ENCODE results near the gene PSMG1. TPM values are rescaled to one million over a fixed set of nuclear protein-coding genes. Genes with fewer than 3 reads are reported as not detected.

Gene PSMG1
- total RNA-seq, 2 experiments from 2014 or later, result 7.8 to 7.9 TPM

DNA sequence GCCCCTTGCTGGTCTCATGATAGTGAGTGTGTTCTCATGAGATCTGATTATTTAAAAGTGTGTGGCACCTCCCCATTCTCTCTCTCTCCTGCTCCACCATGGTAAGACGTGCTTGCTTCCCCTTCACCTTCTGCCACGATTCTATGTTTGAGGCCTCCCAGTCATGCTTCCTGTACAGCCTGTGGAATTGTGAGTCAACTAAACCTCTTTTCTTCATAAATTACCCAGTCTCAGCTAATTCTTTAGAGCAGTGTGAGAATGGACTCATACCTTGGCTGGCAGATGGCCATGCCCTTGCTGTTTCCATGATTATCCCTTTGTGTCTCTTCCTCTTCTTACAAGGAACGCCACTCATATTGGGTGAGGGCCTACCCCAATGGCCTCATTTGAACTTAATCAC, 40.3 kb downstream of the PSMG1 start:
- Mint-ChIP-seq H3K27me3 (peaks cover 4% of the 10 kb centered on the region), H3K9me3 (no peaks in the 10 kb centered on the region), H3K4me3 (no peak overlapping the region), H3K27ac (no peak overlapping the region), H3K36me3 (ENCODE audit: low read depth) (no peaks in the 10 kb centered on the region), H3K4me1 (ENCODE audit: low read depth) (no peaks in the 10 kb centered on the region)
- intact Hi-C loops (cut with DNase I, micrococcal nuclease), result no loop called here
- CTCF ChIA-PET, result no interaction called here
- H3K36me3 ChIP-seq (ENCODE audit: insufficient read depth, low read length), result no peaks in the 10 kb centered on the region
- H3K4me1 ChIP-seq (ENCODE audit: insufficient read depth, low read length), result no peaks in the 10 kb centered on the region
- POLR2A ChIA-PET, result no interaction called here
- no peak overlapping the region for H3K4me3 ChIP-seq (ENCODE audit: low read length)
- no peak overlapping the region for H3K27ac ChIP-seq (ENCODE audit: low read depth in 1 of 2, low read length in 2 of 2)
- no peaks in the 10 kb centered on the region for H3K9me3 ChIP-seq (ENCODE audit: control insufficient read depth in 1 of 2, insufficient read depth in 1 of 2, low read length in 2 of 2)
- TF ChIP-seq, protein P1, sequence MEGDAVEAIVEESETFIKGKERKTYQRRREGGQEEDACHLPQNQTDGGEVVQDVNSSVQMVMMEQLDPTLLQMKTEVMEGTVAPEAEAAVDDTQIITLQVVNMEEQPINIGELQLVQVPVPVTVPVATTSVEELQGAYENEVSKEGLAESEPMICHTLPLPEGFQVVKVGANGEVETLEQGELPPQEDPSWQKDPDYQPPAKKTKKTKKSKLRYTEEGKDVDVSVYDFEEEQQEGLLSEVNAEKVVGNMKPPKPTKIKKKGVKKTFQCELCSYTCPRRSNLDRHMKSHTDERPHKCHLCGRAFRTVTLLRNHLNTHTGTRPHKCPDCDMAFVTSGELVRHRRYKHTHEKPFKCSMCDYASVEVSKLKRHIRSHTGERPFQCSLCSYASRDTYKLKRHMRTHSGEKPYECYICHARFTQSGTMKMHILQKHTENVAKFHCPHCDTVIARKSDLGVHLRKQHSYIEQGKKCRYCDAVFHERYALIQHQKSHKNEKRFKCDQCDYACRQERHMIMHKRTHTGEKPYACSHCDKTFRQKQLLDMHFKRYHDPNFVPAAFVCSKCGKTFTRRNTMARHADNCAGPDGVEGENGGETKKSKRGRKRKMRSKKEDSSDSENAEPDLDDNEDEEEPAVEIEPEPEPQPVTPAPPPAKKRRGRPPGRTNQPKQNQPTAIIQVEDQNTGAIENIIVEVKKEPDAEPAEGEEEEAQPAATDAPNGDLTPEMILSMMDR (IDR thresholded peaks at IDR 0.05), result no peak
- no peak for ATAC-seq (ENCODE audit: poor library complexity)
- DNase-seq, result no peak
- peaks cover 0 to 2% of the 10 kb centered on the region in 2 experiments for H3K27me3 ChIP-seq (ENCODE audit: control insufficient read depth in 1 of 2, insufficient read depth in 2 of 2, low read length in 2 of 2)

DNA sequence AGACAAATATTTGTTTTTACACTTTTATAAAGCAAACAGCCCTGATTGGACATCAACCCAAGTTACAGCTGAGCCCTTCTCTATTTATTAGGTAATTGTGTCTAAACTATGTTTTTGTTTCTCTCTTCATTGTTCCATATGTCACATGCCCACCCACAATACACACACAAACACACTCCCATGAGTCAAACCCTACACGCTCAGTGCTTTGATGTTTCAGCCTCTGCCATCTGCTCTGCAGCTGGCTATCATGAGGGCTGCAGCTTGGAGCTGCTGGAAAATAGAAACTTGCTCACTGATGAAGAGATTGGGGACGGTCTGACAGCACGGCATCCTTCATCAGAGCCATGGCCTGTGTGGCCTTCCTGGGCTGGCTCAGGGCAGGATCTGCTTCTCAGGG, 41.7 kb downstream of the PSMG1 start:
- H3K36me3 Mint-ChIP-seq (ENCODE audit: low read depth), result no peaks in the 10 kb centered on the region
- DNase-seq, result no peak
- H3K27me3 ChIP-seq (ENCODE audit: control insufficient read depth in 1 of 2, insufficient read depth in 2 of 2, low read length in 2 of 2), result peaks cover 0 to 2% of the 10 kb centered on the region in 2 experiments
- ATAC-seq (ENCODE audit: poor library complexity), result no peak
- H3K27ac Mint-ChIP-seq, result no peak overlapping the region
- TF ChIP-seq, protein P1 (IDR thresholded peaks at IDR 0.05), result no peak
- no peak overlapping the region for H3K27ac ChIP-seq (ENCODE audit: low read depth in 1 of 2, low read length in 2 of 2)
- H3K4me3 ChIP-seq (ENCODE audit: low read length), result no peak overlapping the region
- no peaks in the 10 kb centered on the region for H3K4me1 Mint-ChIP-seq (ENCODE audit: low read depth)
- no peak overlapping the region for H3K4me3 Mint-ChIP-seq
- ChIA-PET POLR2A (no interaction called here), CTCF (no interaction called here)
- no peaks in the 10 kb centered on the region for H3K4me1 ChIP-seq (ENCODE audit: insufficient read depth, low read length)
- intact Hi-C loops (cut with DNase I, micrococcal nuclease), result no loop called here
- H3K9me3 ChIP-seq (ENCODE audit: control insufficient read depth in 1 of 2, insufficient read depth in 1 of 2, low read length in 2 of 2), result no peaks in the 10 kb centered on the region
- H3K9me3 Mint-ChIP-seq, result no peaks in the 10 kb centered on the region
- H3K27me3 Mint-ChIP-seq, result peaks cover 4% of the 10 kb centered on the region
- H3K36me3 ChIP-seq (ENCODE audit: insufficient read depth, low read length), result no peaks in the 10 kb centered on the region

DNA sequence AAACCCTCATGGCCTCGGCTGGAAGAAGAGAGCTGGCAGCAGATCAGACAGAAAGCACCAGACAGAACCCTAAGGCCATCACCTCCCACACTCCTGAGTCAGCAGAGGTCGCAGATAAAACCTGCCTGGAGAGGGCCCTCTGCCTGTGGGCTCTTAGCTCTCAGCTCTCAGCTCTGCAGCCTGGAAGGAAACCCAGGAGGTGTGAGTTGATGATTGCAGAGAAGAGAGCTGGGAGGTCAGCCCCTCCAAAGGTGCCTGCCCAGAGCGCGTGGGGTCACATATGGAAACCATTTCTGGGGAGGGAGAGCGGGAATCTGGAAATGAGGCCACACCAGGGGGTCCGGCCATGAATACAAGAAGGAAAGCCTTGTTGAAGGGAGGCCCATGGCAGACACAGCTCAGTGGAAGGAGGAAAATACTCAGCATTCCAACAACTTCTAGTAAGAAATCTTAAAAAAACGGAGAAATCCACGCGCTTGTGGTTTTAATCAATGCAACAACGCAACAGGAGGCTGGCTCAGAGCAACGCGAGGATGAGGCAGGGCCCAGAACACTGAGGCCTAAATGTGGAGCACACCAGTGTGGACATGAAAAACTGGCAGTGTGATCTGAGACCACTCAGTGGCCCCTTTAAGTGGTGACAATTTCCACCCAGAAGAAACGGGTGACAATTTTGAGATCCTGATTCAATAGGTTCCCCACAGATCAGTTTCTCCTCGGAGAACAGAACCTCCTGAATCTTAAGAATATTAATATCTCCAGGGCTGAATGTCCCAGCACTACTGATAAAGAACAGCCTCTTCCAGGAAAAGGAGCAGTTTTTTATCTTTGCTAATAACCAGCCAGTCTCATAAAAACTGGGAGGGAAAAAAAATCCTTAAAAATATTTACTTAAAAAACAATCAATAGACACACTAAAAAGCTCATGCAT, 45.7 kb downstream of the PSMG1 start:
- no peak for ATAC-seq (ENCODE audit: poor library complexity)
- intact Hi-C loops (cut with DNase I, micrococcal nuclease), result loop anchor here (1.0 to 5.0 kb wide), 3 partner anchors 403 to 920 kb away; no protein-coding TSS in a partner anchor
- H3K36me3 ChIP-seq (ENCODE audit: insufficient read depth, low read length), result no peaks in the 10 kb centered on the region
- H3K9me3 Mint-ChIP-seq, result no peaks in the 10 kb centered on the region
- H3K36me3 Mint-ChIP-seq (ENCODE audit: low read depth), result no peaks in the 10 kb centered on the region
- H3K4me3 ChIP-seq (ENCODE audit: low read length), result no peak overlapping the region
- POLR2A ChIA-PET, result no interaction called here
- no peaks in the 10 kb centered on the region for H3K4me1 ChIP-seq (ENCODE audit: insufficient read depth, low read length)
- H3K27ac Mint-ChIP-seq, result no peak overlapping the region
- peaks cover 4% of the 10 kb centered on the region for H3K27me3 Mint-ChIP-seq
- no peak overlapping the region for H3K27ac ChIP-seq (ENCODE audit: low read depth in 1 of 2, low read length in 2 of 2)
- H3K27me3 ChIP-seq (ENCODE audit: control insufficient read depth in 1 of 2, insufficient read depth in 2 of 2, low read length in 2 of 2), result peaks cover 0 to 2% of the 10 kb centered on the region in 2 experiments
- TF ChIP-seq, protein P1 (IDR thresholded peaks at IDR 0.05), result no peak
- CTCF ChIA-PET, result interaction anchor here (1.2 kb wide), 1 partner anchor 404 kb away, joined by 3 read pairs; no protein-coding TSS in a partner anchor
- H3K4me1 Mint-ChIP-seq (ENCODE audit: low read depth), result no peaks in the 10 kb centered on the region
- no peak for DNase-seq
- no peaks in the 10 kb centered on the region for H3K9me3 ChIP-seq (ENCODE audit: control insufficient read depth in 1 of 2, insufficient read depth in 1 of 2, low read length in 2 of 2)
- no peak overlapping the region for H3K4me3 Mint-ChIP-seq

All from CD4-positive, alpha-beta T cell (primary cell).